ENCODE data around the gene S100Z.

S100Z gene

DNA sequence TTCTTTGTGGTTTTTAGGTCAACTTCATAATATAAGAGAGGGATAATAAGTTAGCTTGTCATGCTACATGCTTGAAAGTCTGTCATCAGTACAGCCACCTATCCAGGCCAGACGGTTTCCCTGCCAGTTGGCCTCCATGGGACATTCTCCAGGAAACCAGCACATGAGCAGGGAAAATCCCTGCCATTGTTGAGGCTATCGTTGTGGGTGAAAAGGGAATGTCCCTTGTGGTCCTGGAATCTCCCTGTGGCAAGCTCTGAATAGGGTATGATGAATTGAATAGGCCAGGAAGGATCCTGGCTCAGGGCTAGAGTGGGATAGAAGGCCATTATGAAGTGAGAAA is 18.7 kb upstream of the S100Z start:
- TF ChIP-seq, protein P1, sequence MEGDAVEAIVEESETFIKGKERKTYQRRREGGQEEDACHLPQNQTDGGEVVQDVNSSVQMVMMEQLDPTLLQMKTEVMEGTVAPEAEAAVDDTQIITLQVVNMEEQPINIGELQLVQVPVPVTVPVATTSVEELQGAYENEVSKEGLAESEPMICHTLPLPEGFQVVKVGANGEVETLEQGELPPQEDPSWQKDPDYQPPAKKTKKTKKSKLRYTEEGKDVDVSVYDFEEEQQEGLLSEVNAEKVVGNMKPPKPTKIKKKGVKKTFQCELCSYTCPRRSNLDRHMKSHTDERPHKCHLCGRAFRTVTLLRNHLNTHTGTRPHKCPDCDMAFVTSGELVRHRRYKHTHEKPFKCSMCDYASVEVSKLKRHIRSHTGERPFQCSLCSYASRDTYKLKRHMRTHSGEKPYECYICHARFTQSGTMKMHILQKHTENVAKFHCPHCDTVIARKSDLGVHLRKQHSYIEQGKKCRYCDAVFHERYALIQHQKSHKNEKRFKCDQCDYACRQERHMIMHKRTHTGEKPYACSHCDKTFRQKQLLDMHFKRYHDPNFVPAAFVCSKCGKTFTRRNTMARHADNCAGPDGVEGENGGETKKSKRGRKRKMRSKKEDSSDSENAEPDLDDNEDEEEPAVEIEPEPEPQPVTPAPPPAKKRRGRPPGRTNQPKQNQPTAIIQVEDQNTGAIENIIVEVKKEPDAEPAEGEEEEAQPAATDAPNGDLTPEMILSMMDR (conservative IDR thresholded peaks at IDR 0.05; ENCODE audit: low read depth), result no peak
- no peak for DNase-seq (ENCODE audit: low spot score)
- CTCF ChIA-PET, result interaction anchor here (0.6 kb wide), 1 partner anchor 10 kb away, joined by 3 read pairs; no protein-coding TSS in a partner anchor
- H3K27ac ChIP-seq, result no peak overlapping the region
- POLR2A ChIA-PET (ENCODE audit: low non-redundant PET), result no interaction called here

DNA sequence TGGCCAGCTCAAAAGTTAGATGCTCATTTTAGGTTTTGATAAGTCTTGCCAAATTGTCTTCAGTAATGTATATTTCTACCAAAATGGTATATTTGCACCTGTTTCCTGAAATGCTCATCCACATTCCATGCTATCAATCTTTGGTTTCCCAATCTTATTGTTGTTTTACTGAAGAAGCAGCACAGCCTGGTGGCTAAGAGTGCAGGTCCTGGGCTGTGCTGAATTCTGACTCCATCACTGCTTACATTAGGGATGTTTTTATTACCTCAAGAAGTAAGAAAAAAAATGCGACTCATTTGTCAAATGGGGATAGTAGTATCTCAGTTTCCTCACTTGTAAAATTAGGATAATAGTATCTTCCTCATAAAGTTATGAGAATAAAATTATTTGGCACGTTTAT is 13.6 kb upstream of the S100Z start:
- ChIA-PET POLR2A (ENCODE audit: low non-redundant PET) (no interaction called here), CTCF (interaction anchor here (0.6 to 0.7 kb wide), 3 partner anchors 61 to 327 kb away, joined by 3 to 6 read pairs (median 5); no protein-coding TSS in a partner anchor)
- no peak for DNase-seq (ENCODE audit: low spot score)
- TF ChIP-seq, protein P1 (conservative IDR thresholded peaks at IDR 0.05; ENCODE audit: low read depth), result no peak
- H3K27ac ChIP-seq, result no peak overlapping the region

DNA sequence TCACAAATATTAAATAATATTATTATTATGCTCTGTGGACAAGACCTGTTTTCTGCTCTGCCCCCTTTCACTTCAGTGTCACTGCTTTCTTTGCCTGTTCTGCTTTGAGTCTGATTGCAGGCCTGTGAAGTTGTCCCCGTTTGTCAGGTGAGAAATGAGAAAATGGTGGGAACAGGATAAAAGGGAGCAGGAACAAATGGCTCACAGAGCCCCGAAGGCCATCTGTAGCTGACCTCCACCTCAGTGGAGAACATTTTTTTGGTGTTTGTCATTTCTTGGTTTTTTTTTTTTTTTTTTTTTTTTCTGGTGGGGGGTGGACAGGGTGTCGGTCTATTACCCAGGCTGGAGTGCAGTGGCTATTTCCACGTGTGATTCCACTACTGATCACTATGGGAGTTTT is 13.2 kb upstream of the S100Z start:
- no peak for DNase-seq (ENCODE audit: low spot score)
- POLR2A ChIA-PET (ENCODE audit: low non-redundant PET), result no interaction called here
- CTCF ChIA-PET, result interaction anchor here (0.6 kb wide), 3 partner anchors 219 to 328 kb away, joined by 3 to 5 read pairs (median 4); no protein-coding TSS in a partner anchor
- TF ChIP-seq, protein P1 (conservative IDR thresholded peaks at IDR 0.05; ENCODE audit: low read depth), result no peak
- H3K27ac ChIP-seq, result no peak overlapping the region

DNA sequence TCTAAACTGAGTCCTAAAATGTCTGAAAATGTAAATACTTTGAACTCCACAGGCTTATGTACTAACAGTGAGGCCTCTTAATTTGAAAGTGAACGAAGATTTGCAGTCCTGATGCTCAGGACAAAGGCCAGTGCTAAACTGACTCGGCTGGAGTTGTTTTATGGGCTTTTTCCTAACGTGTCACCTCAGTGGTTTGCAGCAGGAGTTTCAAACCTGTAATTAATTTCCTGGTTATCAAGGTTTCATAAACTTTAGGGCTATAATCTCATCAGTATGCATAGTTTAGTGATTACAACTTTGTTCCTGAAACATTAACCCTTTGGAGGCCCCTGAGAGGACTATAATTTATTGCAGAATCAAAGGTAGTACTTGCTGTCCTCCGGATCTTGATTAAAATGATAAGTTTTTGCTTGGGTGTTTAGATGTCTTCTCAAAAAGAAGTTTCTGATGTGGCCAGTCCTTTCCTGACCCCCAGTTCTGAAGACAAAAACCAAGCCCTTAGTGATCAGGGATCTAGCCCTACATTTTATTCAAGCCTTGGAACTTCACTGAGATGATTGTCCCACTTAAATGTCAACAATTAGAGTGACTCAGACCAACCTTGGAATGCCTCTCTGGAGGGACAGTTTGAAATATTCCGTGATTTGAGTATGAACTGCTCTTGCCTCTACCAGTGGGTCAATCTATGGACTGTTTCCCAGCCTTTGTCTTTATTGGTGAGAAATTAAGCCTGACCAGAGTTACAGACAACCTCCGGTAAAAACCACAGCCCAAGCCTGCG is 11.1 kb upstream of the S100Z start:
- no peak for DNase-seq (ENCODE audit: low spot score)
- TF ChIP-seq, protein P1 (conservative IDR thresholded peaks at IDR 0.05; ENCODE audit: low read depth), result no peak
- H3K27ac ChIP-seq, result no peak overlapping the region
- CTCF ChIA-PET, result interaction anchor here (0.6 to 0.7 kb wide), 2 partner anchors 192 to 1213 kb away, joined by 3 read pairs; no protein-coding TSS in a partner anchor
- POLR2A ChIA-PET (ENCODE audit: low non-redundant PET), result no interaction called here

DNA sequence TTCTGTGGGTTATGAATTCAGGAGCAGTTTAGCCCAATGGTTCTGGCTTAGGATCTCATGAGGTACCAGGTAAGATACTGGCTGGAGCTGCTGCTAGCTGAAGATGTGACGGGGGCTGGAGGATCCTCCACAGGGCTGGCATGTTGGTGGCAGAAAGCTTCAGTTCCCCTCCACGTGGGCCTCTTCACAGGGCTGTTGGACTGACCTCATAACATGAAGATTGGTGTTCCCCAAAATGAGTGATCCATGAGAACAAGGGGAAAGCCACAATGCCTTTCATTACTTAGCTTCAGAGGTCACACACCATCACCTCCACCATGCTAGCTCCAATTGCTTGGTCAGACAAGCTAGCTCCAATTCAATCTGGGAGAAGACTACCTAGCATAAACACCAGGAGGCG is 8.5 kb upstream of the S100Z start:
- no peak overlapping the region for H3K27ac ChIP-seq
- ChIA-PET POLR2A (ENCODE audit: low non-redundant PET) (no interaction called here), CTCF (interaction anchor here (0.6 kb wide), 1 partner anchor 67 kb away, joined by 3 read pairs; no protein-coding TSS in a partner anchor)
- TF ChIP-seq, protein P1 (conservative IDR thresholded peaks at IDR 0.05; ENCODE audit: low read depth), result no peak
- no peak for DNase-seq (ENCODE audit: low spot score)

DNA sequence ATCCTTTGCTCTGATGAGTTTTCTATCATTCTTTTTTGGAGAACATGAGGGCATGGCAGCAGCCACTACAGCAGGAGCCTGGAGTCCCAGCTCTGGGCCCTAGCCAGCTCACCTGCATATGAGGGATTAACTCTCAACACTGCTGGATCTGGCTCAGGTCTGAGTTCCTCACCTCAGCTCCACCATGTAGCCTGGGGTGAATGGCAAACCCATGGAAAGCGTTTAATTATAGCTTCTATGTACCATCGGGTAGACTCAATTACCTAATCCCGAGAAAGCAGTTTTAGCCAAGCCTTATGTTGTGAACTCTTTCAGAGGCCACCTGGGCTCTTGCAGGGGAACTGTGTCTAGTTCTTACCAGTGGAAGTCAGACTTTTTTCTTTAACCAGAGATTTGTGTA is 3.9 kb upstream of the S100Z start:
- DNase-seq (ENCODE audit: low spot score), result no peak
- H3K27ac ChIP-seq, result no peak overlapping the region
- ChIA-PET POLR2A (ENCODE audit: low non-redundant PET) (no interaction called here), CTCF (interaction anchor here (0.6 to 0.7 kb wide), 2 partner anchors 13 to 104 kb away, joined by 3 read pairs; no protein-coding TSS in a partner anchor)
- TF ChIP-seq, protein P1 (conservative IDR thresholded peaks at IDR 0.05; ENCODE audit: low read depth), result no peak

Data from RWPE1 (cell line).